PC-3 (cell line): Measurements from ENCODE around the gene MKX.

Experiments used
- EZH2 ChIP-seq: fragments of 300-600 bp; sonication (generic); IDR thresholded peaks from one replicate; pipeline ENCODE4 v1.6.1; 2017; ENCODE audit warnings: antibody characterized with exemption, mild to moderate bottlenecking, low read length; ENCODE audit not compliant: unreplicated experiment
- EZH2phosphoT487 ChIP-seq: fragments of 300-600 bp; sonication (generic); IDR thresholded peaks from 2 replicates; pipeline ENCODE4 v1.6.1; 2018; ENCODE audit warnings: mild to moderate bottlenecking, antibody characterized with exemption, low read length, borderline replicate concordance
- TF ChIP-seq, protein P1 (sequence below): fragments of 300-600 bp; sonication (generic); conservative IDR thresholded peaks from 2 replicates; pipeline ENCODE4 v1.5.1; 2017; ENCODE audit warnings: antibody characterized with exemption, low read depth, mild to moderate bottlenecking, low read length

DNA sequence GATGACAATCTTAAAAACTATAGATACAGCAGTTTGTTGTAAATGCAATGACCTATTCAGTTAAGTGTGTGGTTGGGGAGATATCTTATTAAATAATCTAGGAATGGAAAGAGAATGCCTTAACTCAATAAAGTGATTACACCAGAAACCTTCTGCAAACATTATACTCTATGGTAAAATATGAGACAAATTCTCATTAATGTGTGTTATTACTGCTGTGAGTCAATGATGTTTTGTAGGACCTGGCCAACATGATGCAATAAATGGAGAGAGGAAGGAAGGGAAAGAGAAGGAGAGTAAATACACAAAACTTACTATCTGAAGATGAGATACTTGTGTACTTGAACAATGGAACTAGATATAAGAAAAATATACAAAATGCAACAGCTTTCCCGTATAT is 25.1 kb downstream of the MKX start:
- TF ChIP-seq EZH2 (no peak), EZH2phosphoT487 (no peak)
- TF ChIP-seq, protein P1, sequence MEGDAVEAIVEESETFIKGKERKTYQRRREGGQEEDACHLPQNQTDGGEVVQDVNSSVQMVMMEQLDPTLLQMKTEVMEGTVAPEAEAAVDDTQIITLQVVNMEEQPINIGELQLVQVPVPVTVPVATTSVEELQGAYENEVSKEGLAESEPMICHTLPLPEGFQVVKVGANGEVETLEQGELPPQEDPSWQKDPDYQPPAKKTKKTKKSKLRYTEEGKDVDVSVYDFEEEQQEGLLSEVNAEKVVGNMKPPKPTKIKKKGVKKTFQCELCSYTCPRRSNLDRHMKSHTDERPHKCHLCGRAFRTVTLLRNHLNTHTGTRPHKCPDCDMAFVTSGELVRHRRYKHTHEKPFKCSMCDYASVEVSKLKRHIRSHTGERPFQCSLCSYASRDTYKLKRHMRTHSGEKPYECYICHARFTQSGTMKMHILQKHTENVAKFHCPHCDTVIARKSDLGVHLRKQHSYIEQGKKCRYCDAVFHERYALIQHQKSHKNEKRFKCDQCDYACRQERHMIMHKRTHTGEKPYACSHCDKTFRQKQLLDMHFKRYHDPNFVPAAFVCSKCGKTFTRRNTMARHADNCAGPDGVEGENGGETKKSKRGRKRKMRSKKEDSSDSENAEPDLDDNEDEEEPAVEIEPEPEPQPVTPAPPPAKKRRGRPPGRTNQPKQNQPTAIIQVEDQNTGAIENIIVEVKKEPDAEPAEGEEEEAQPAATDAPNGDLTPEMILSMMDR, result no peak
